H1 (cell line): ENCODE results near the gene HSD11B1L. TPM values are rescaled to one million over a fixed set of nuclear protein-coding genes. Genes with fewer than 3 reads are reported as not detected.

Experiments used
- CTCF ChIA-PET: fragments of 300-600 bp; sonication (Branson Sonifier 250); formaldehyde crosslinking; loops from one replicate; lab custom pipeline; 2021; ENCODE audit not compliant: partially characterized antibody; lab: Charles Lee
- POLR2A ChIA-PET: fragments of 300-600 bp; sonication (Branson Sonifier 250); formaldehyde crosslinking; loops from one replicate; lab custom pipeline; 2021; ENCODE audit warnings: inconsistent platforms; ENCODE audit not compliant: partially characterized antibody; lab: Charles Lee
- DNase-seq, 2 experiments: peaks; one replicate each; pipeline versions ENCODE4 v3.0.0 to v3.0.0-alpha.2; 2010 to 2022; ENCODE audit warnings: low spot score in 2 of 2, low read depth in 1 of 2, mixed read lengths in 1 of 2
- FAIRE-seq: peaks from 2 replicates; lab custom pipeline; 2011; peaks lifted over from hg19 to GRCh38; lab: Jason Lieb, UNC
- H2AFZ ChIP-seq: 2 replicates; pipeline ENCODE4 v1.8.1; 2012; ENCODE audit warnings: low read length, inconsistent platforms
- H2AK5ac ChIP-seq: 2 replicates; pipeline ENCODE4 v1.6.1; 2013; ENCODE audit warnings: low read depth, low read length
- H2BK120ac ChIP-seq: replicated peaks from 2 replicates; pipeline ENCODE3; 2013; ENCODE audit warnings: low read depth, low read length, inconsistent platforms
- H2BK12ac ChIP-seq: 2 replicates; pipeline ENCODE4 v1.6.1; 2013; ENCODE audit warnings: low read depth, low read length
- H2BK15ac ChIP-seq: 2 replicates; pipeline ENCODE4 v1.6.1; 2013; ENCODE audit warnings: low read length
- H2BK20ac ChIP-seq: 2 replicates; pipeline ENCODE4 v1.6.1; 2013; ENCODE audit warnings: low read length
- H2BK5ac ChIP-seq: 2 replicates; pipeline ENCODE4 v1.6.1; 2013; ENCODE audit warnings: low read depth, low read length
- H3K14ac ChIP-seq: 2 replicates; pipeline ENCODE4 v1.6.1; 2013; ENCODE audit warnings: inconsistent platforms; ENCODE audit not compliant: insufficient read length
- H3K18ac ChIP-seq: 2 replicates; pipeline ENCODE4 v1.6.1; 2013; ENCODE audit warnings: low read length; ENCODE audit errors: extremely low read depth
- H3K23ac ChIP-seq: 2 replicates; pipeline ENCODE4 v1.6.1; 2013; ENCODE audit warnings: inconsistent platforms; ENCODE audit not compliant: insufficient read length
- H3K23me2 ChIP-seq: 2 replicates; pipeline ENCODE4 v1.6.1; 2013; ENCODE audit warnings: low read depth, low read length
- H3K27ac ChIP-seq: 2 replicates; pipeline ENCODE4 v1.6.1; 2011; ENCODE audit warnings: low read depth, low read length, inconsistent platforms
- H3K27me3 ChIP-seq, 4 experiments: replicated peaks in 1 of 4; 1 replicate in 1 of 4; 2 replicates in 3 of 4; pipeline versions ENCODE4 v1.6.1 to v1.8.1; 2011 to 2013; ENCODE audit warnings: low read length in 3 of 4, mild to moderate bottlenecking in 3 of 4, inconsistent platforms in 2 of 4, mixed read lengths in 2 of 4, moderate library complexity in 1 of 4; ENCODE audit not compliant: control insufficient read depth in 3 of 4, insufficient read depth in 3 of 4; ENCODE audit errors: extremely low read depth in 1 of 4
- H3K36me3 ChIP-seq, 4 experiments: 2 replicates each; pipeline versions ENCODE4 v1.6.1 to v1.8.1; 2011 to 2013; ENCODE audit warnings: mild to moderate bottlenecking in 4 of 4, low read length in 3 of 4, moderate library complexity in 2 of 4, control low read depth in 1 of 4, inconsistent platforms in 1 of 4; ENCODE audit not compliant: insufficient read depth in 4 of 4, control insufficient read depth in 2 of 4
- H3K4ac ChIP-seq: replicated peaks from 2 replicates; pipeline ENCODE3; 2013; ENCODE audit warnings: low read length, low read depth, mixed read lengths, inconsistent platforms; ENCODE audit not compliant: insufficient read length
- H3K4me1 ChIP-seq, 4 experiments: replicated peaks in 1 of 4; 1 replicate in 1 of 4; 2 replicates in 3 of 4; pipeline versions ENCODE4 v1.6.1 to v1.8.1; 2011 to 2013; ENCODE audit warnings: low read length in 3 of 4, inconsistent platforms in 2 of 4, mixed read lengths in 1 of 4; ENCODE audit not compliant: insufficient read depth in 4 of 4, control insufficient read depth in 3 of 4
- H3K4me2 ChIP-seq, 2 experiments: 2 replicates each; pipeline versions ENCODE4 v1.6.1 to v1.8.1; 2011 to 2013; ENCODE audit warnings: low read depth in 2 of 2, low read length in 2 of 2, control low read depth in 1 of 2, inconsistent platforms in 1 of 2, mild to moderate bottlenecking in 1 of 2; ENCODE audit not compliant: insufficient read depth in 1 of 2
- H3K4me3 ChIP-seq, 4 experiments: fragments of 200-600, 300-600 bp in 1 of 4; sonication (generic), shearing (Covaris generic), sonication (Bioruptor Twin) in 1 of 4; 2 replicates each; pipeline versions ENCODE4 v1.5.1 to v1.8.1; 2011 to 2016; ENCODE audit warnings: low read length in 4 of 4, low read depth in 3 of 4, control low read depth in 2 of 4, inconsistent platforms in 2 of 4, mild to moderate bottlenecking in 2 of 4, mixed read lengths in 1 of 4, moderate library complexity in 1 of 4; ENCODE audit not compliant: insufficient read depth in 2 of 4; ENCODE audit errors: extremely low read depth in 1 of 4
- H3K56ac ChIP-seq: replicated peaks from 2 replicates; pipeline ENCODE3; 2013; ENCODE audit warnings: low read depth, mild to moderate bottlenecking, mixed read lengths, low read length, inconsistent platforms; ENCODE audit not compliant: insufficient read length
- H3K79me1 ChIP-seq: 2 replicates; pipeline ENCODE4 v1.6.1; 2013; ENCODE audit warnings: low read depth, low read length, control low read depth
- H3K79me2 ChIP-seq, 2 experiments: 2 replicates each; pipeline versions ENCODE4 v1.6.1 to v1.8.1; 2012 to 2013; ENCODE audit warnings: low read length in 2 of 2, mild to moderate bottlenecking in 2 of 2, inconsistent platforms in 1 of 2; ENCODE audit not compliant: insufficient read depth in 2 of 2, control insufficient read depth in 1 of 2
- H3K9ac ChIP-seq, 4 experiments: replicated peaks in 1 of 4; 1 replicate in 1 of 4; 2 replicates in 3 of 4; pipeline versions ENCODE4 v1.6.1 to v1.8.1; 2011 to 2013; ENCODE audit warnings: low read depth in 3 of 4, low read length in 3 of 4, control low read depth in 2 of 4, mild to moderate bottlenecking in 2 of 4, moderate library complexity in 2 of 4, inconsistent platforms in 1 of 4; ENCODE audit errors: extremely low read depth in 1 of 4
- H3K9me3 ChIP-seq, 2 experiments: 2 replicates each; pipeline versions ENCODE4 v1.6.1 to v1.8.1; 2012 to 2013; ENCODE audit warnings: mild to moderate bottlenecking in 2 of 2, moderate library complexity in 2 of 2, control low read depth in 1 of 2, inconsistent platforms in 1 of 2, low read depth in 1 of 2, low read length in 1 of 2, mixed read lengths in 1 of 2; ENCODE audit not compliant: insufficient read depth in 2 of 2
- H4K20me1 ChIP-seq, 2 experiments: replicated peaks in 1 of 2; 2 replicates each; pipeline versions ENCODE3 to v1.8.1; 2011 to 2013; ENCODE audit warnings: inconsistent platforms in 2 of 2, low read length in 2 of 2, mild to moderate bottlenecking in 1 of 2; ENCODE audit not compliant: insufficient read depth in 2 of 2, control insufficient read depth in 1 of 2
- H4K5ac ChIP-seq: 2 replicates; pipeline ENCODE4 v1.6.1; 2013; ENCODE audit warnings: low read length, low read depth, mixed read lengths, inconsistent platforms; ENCODE audit not compliant: insufficient read length
- H4K8ac ChIP-seq: 2 replicates; pipeline ENCODE4 v1.8.0; 2013; ENCODE audit warnings: mild to moderate bottlenecking, moderate library complexity, low read length, inconsistent platforms; ENCODE audit not compliant: insufficient read depth; ENCODE audit errors: extremely low read depth
- H4K91ac ChIP-seq: replicated peaks from 2 replicates; pipeline ENCODE3; 2013; ENCODE audit warnings: low read length, mixed read lengths, inconsistent platforms; ENCODE audit not compliant: insufficient read length
- CHD1 ChIP-seq: IDR thresholded peaks from 2 replicates; pipeline ENCODE4 v1.6.1; 2012; ENCODE audit warnings: low read depth, low read length, improper control_type of control experiment
- EZH2 ChIP-seq: fragments of 200-600 bp; sonication (generic); IDR thresholded peaks from 2 replicates; pipeline ENCODE4 v1.7.1; 2012; ENCODE audit warnings: low read depth, mild to moderate bottlenecking, moderate library complexity, low read length, inconsistent platforms; ENCODE audit not compliant: severe bottlenecking
- FOSL1 ChIP-seq: IDR thresholded peaks from 2 replicates; pipeline ENCODE4 v1.6.1; 2011; ENCODE audit warnings: mild to moderate bottlenecking, low read depth, low read length, moderate library complexity; ENCODE audit not compliant: insufficient read depth
- NANOG ChIP-seq: IDR thresholded peaks from 2 replicates; pipeline ENCODE4 v1.6.1; 2011; ENCODE audit warnings: low read length, low read depth, mild to moderate bottlenecking, inconsistent platforms; ENCODE audit not compliant: insufficient read depth, poor library complexity, severe bottlenecking
- POU5F1 ChIP-seq: IDR thresholded peaks from 2 replicates; pipeline ENCODE4 v1.6.1; 2011; ENCODE audit warnings: low read depth, mild to moderate bottlenecking, low read length, moderate library complexity
- RAD21 ChIP-seq, 2 experiments: IDR thresholded peaks in 1 of 2; conservative IDR thresholded peaks in 1 of 2; 2 replicates each; pipeline ENCODE4 v1.6.1; 2011; ENCODE audit warnings: low read depth in 2 of 2, low read length in 2 of 2, improper control_type of control experiment in 1 of 2, inconsistent platforms in 1 of 2, mild to moderate bottlenecking in 1 of 2, moderate library complexity in 1 of 2
- RBBP5 ChIP-seq: IDR thresholded peaks from 2 replicates; pipeline ENCODE4 v1.7.1; 2012; ENCODE audit warnings: low read depth, mild to moderate bottlenecking, inconsistent platforms, low read length, moderate library complexity, borderline replicate concordance
- SRF ChIP-seq: IDR thresholded peaks from 2 replicates; pipeline ENCODE4 v1.6.1; 2011; ENCODE audit warnings: mild to moderate bottlenecking, low read depth, low read length, moderate library complexity
- TEAD4 ChIP-seq: IDR thresholded peaks from 2 replicates; pipeline ENCODE4 v1.6.1; 2012; ENCODE audit warnings: low read depth, low read length, inconsistent platforms, mixed read lengths
- YY1 ChIP-seq: IDR thresholded peaks from 2 replicates; pipeline ENCODE4 v1.6.1; 2011; ENCODE audit warnings: low read depth, mild to moderate bottlenecking, low read length
- WGBS, 2 experiments: shearing (Covaris generic) in 1 of 2; methylation state at CpG; one replicate each; pipeline versions ENCODE4 v1.1.6 to v1.1.7; 2013 to 2015; ENCODE audit warnings: low lambda C conversion rate in 2 of 2, mixed read lengths in 2 of 2, inconsistent platforms in 1 of 2, low coverage in 1 of 2, missing lambda C conversion rate in 1 of 2; ENCODE audit not compliant: insufficient replicate concordance in 2 of 2, insufficient coverage in 1 of 2, insufficient read length in 1 of 2; ENCODE audit errors: extremely low coverage in 1 of 2, missing lambda C conversion rate in 1 of 2; 5-methylcytosine and 5-hydroxymethylcytosine counted together
- polyA plus RNA-seq, 7 experiments: library from polyadenylated mRNA; depleted of rRNA in 3 of 7; stranded (reverse) in 5 of 7; unstranded in 2 of 7; fragments of >200 nt in 5 of 7; fragments of 200-250 nt in 2 of 7; gene quantifications; 1 replicate in 5 of 7; 2 replicates in 1 of 7; 4 replicates in 1 of 7; pipeline versions ENCODE4 v1.2.1 to v1.2.3, GENCODE V29; 2011 to 2013; ENCODE audit warnings: missing spikeins in 2 of 7, mixed read lengths in 2 of 7
- total RNA-seq: library from RNA; stranded (reverse); fragmentation: NEBNext Ultra II Directional; extraction: Animal tissue kit (Norgen Biotek cat#: 25700); gene quantifications from 2 replicates; pipeline ENCODE4 v1.2.1, GENCODE V29; 2021

The HSD11B1L gene
- total and polyA plus RNA-seq, 2 of the 8 experiments (the other 6 are each of a cell fraction or from before 2014, with no cell fraction given): 8.2 to 20.6 TPM

DNA sequence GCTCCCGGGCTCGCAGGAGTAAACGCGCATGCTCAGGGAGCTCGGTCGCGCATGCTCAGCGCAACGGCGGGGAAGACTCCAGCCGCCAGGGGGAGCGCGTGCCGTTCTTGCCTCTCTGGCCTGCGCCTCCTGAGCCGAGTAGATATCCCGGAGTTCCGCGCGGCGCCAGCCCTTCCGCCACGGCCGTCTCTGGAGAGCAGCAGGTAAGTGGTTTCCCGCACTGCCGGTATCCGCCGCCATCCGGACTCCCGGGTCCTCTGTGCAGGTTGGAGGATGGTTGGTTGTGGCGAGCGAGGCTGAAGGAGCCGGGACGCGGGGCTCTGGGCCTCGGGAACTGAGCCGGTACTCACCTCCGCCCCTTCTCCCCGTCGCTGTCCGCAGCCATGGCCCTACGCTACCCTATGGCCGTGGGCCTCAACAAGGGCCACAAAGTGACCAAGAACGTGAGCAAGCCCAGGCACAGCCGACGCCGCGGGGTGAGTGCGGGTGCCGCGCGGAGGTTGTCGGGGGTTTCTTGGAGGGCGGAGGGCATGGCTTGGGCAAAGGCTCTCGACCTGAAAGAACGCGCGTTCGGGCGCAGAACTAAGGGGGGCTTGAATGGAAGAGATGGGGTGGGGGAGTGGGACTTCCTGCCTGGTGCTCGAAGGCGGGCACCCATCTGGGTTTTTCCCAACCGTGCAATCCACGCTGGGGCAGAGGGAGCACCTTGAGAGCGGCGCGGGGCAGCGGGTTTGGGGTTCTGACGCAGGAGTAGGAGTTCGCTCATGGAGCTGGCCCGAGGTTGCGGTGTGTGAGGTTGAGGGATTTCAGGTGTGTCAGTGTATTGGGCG is 9.5 kb downstream of the HSD11B1L start, which contains the start of gene RPL36:
Gene RPL36 (plus strand): TSS at position 171 of the 830 bp plus-strand sequence. CDS start 213 bp downstream, at position 384.
- peak within 1 kb of the TSS; percentile 65; the same call in 1 of the 2 replicates for H2AK5ac ChIP-seq
- no peak within 1 kb of the TSS for H2BK15ac ChIP-seq
- no peak within 1 kb of the TSS for H2BK120ac ChIP-seq
- H3K4me2 ChIP-seq: peak within 1 kb of the TSS; percentile 61 to 67
- H2BK12ac ChIP-seq: no peak within 1 kb of the TSS
- peak within 1 kb of the TSS; percentile 60 for H4K5ac ChIP-seq
- CTCF ChIA-PET: interaction anchor here (0.7 to 4.9 kb wide), 25 partner anchors 9 to 578 kb away, joined by 3 to 26 read pairs (median 4); partner anchors contain the start of genes SAFB and SAFB2
- H3K4me3 ChIP-seq: peak within 1 kb of the TSS; percentile 64 to 99 (median 83)
- H3K36me3 ChIP-seq: peaks cover 28 to 45% (median 41%) of the 10 kb centered on the region in 4 experiments
- FAIRE-seq (peak; percentile 75), DNase-seq (peak; percentile 90 to 100)
- peak within 1 kb of the TSS; percentile 89 for H3K27ac ChIP-seq
- peaks cover 5% of the 10 kb centered on the region; the same call in 1 of the 2 replicates for H3K23me2 ChIP-seq
- POLR2A ChIA-PET: interaction anchor here (0.6 to 15.6 kb wide), 64 partner anchors 8 to 1281 kb away, joined by 3 to 620 read pairs (median 4); partner anchors contain the start of genes CATSPERD, DUS3L, HSD11B1L and LONP1
- H4K20me1 ChIP-seq: peaks cover 34 to 38% of the 10 kb centered on the region in 2 experiments
- H3K27me3 ChIP-seq: no peaks in the 10 kb centered on the region
- H4K8ac ChIP-seq: peak within 1 kb of the TSS; percentile 98; the same call in 1 of the 2 replicates
- H3K79me1 ChIP-seq: peaks cover 6% of the 10 kb centered on the region
- 1% methylated on average over 64 of the region's 73 CpGs; no CpG with 5 or more reads in 1 of the 2 experiments for WGBS, 2 experiments
- H2BK20ac ChIP-seq: no peak within 1 kb of the TSS
- peak within 1 kb of the TSS; percentile 85 for H3K18ac ChIP-seq
- peak within 1 kb of the TSS; percentile 13 for H4K91ac ChIP-seq
- H3K23ac ChIP-seq: no peak within 1 kb of the TSS
- no peaks in the 10 kb centered on the region for H3K9me3 ChIP-seq
- H3K4ac ChIP-seq: peak within 1 kb of the TSS; percentile 82
- peak within 1 kb of the TSS; percentile 81 for H3K56ac ChIP-seq
- H2AFZ ChIP-seq: no peak within 1 kb of the TSS
- H3K4me1 ChIP-seq: peaks cover 0 to 4% (median 1%) of the 10 kb centered on the region in 4 experiments; a peak in 3 of 7 replicates
- H3K14ac ChIP-seq: no peak within 1 kb of the TSS
- H3K9ac ChIP-seq: peak within 1 kb of the TSS; percentile 83 to 100 (median 96)
- peaks cover 10 to 39% of the 10 kb centered on the region in 2 experiments for H3K79me2 ChIP-seq
- H2BK5ac ChIP-seq: peak within 1 kb of the TSS; percentile 97
- no peak; the same call in none of the 2 replicates for TF ChIP-seq YY1
- no peak for TF ChIP-seq CHD1
- no peak for TF ChIP-seq RBBP5
- TF ChIP-seq TEAD4: 0 out of 2 replicates have a peak, but pooled peaks have one; percentile 45
- TF ChIP-seq EZH2: no peak
- TF ChIP-seq POU5F1: no peak
- TF ChIP-seq NANOG: no peak
- TF ChIP-seq SRF: no peak
- TF ChIP-seq FOSL1: no peak
- peak; percentile 27 to 33; a peak in 3 of 4 replicates for TF ChIP-seq RAD21 (IDR thresholded peaks at IDR 0.05 in 1 of 2, conservative IDR thresholded peaks at IDR 0.05 in 1 of 2; ENCODE audit: low read depth in 2 of 2, low read length in 2 of 2)
